ENCODE results near the gene FADS6.

- no peak for TF ChIP-seq CTCF (optimal IDR thresholded peaks at IDR 0.05 in 1 of 3, IDR thresholded peaks at IDR 0.05 in 1 of 3, conservative IDR thresholded peaks at IDR 0.05 in 1 of 3; ENCODE audit: extremely low read depth in 1 of 3, insufficient read depth in 2 of 3, low read length in 3 of 3)
- no peak for TF ChIP-seq EZH2 (IDR thresholded peaks at IDR 0.05; ENCODE audit: low read length)
Observed at GRCh38 chr17:74850310-74850709, 43.1 kb downstream of the FADS6 start.

All from keratinocyte (primary cell).